GM23338 (cell line): ENCODE results near the gene IGFBPL1.

Experiments used
- EZH2 ChIP-seq: fragments of 200-600 bp; sonication (generic); IDR thresholded peaks from one replicate; pipeline ENCODE4 v1.8.0; 2017; ENCODE audit warnings: antibody characterized with exemption, mild to moderate bottlenecking, low read depth; ENCODE audit not compliant: unreplicated experiment
- POLR2AphosphoS5 ChIP-seq: IDR thresholded peaks from 2 replicates; pipeline ENCODE4 v1.6.1; 2016; ENCODE audit warnings: antibody characterized with exemption, low read depth
- REST ChIP-seq: IDR thresholded peaks from one replicate; pipeline ENCODE4 v1.6.1; 2018; ENCODE audit warnings: antibody characterized with exemption; ENCODE audit not compliant: unreplicated experiment
- TF ChIP-seq, protein P1 (sequence below), 2 experiments: fragments of 200-600 bp in 1 of 2; sonication (generic) in 1 of 2; conservative IDR thresholded peaks; 2 replicates each; pipeline versions ENCODE4 v1.5.1 to v1.6.1; 2016 to 2017; ENCODE audit warnings: antibody characterized with exemption in 2 of 2, low read depth in 2 of 2, mild to moderate bottlenecking in 2 of 2, moderate library complexity in 1 of 2

- TF ChIP-seq, protein P1, sequence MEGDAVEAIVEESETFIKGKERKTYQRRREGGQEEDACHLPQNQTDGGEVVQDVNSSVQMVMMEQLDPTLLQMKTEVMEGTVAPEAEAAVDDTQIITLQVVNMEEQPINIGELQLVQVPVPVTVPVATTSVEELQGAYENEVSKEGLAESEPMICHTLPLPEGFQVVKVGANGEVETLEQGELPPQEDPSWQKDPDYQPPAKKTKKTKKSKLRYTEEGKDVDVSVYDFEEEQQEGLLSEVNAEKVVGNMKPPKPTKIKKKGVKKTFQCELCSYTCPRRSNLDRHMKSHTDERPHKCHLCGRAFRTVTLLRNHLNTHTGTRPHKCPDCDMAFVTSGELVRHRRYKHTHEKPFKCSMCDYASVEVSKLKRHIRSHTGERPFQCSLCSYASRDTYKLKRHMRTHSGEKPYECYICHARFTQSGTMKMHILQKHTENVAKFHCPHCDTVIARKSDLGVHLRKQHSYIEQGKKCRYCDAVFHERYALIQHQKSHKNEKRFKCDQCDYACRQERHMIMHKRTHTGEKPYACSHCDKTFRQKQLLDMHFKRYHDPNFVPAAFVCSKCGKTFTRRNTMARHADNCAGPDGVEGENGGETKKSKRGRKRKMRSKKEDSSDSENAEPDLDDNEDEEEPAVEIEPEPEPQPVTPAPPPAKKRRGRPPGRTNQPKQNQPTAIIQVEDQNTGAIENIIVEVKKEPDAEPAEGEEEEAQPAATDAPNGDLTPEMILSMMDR (conservative IDR thresholded peaks at IDR 0.05; ENCODE audit: low read depth in 2 of 2): no peak
- TF ChIP-seq REST: no peak
- no peak for TF ChIP-seq POLR2AphosphoS5
- no peak for TF ChIP-seq EZH2
Measured at GRCh38 chr9:38467404-38467803, 43.1 kb upstream of the IGFBPL1 start.
